ENCODE data around the gene STRAP. TPM values are rescaled to one million over a fixed set of nuclear protein-coding genes. Genes with fewer than 3 reads are reported as not detected.

STRAP gene
- total and polyA plus RNA-seq, 2 experiments from 2014 or later: 229 to 403 TPM

DNA sequence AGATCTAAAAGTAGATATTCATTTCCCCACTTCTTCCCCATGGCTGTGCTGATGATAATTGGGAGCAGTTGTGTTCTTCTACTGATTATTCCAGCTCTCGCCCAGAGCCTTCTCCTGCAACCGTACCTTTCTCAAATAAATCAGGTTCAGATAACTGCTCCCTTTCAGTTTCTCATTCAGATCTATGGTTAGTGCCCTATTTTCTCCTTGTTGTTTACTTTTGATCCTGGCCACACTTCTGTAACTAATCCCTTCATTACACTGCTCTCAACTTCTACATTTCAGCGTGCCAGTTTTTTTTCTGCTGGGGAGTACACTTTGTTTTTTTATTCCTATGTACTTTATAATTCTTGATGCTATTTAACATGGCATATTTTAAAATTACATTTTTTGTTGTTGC lies 2.8 kb upstream of the STRAP start:
- peaks cover 8% of the 10 kb centered on the region for H3F3A ChIP-seq (replicated peaks; ENCODE audit: low read depth)
- Mint-ChIP-seq H3K4me3 (no peak overlapping the region), H3K27ac (no peak overlapping the region), H3K27me3 (ENCODE audit: insufficient read depth, low read depth, poor library complexity) (peaks cover 4% of the 10 kb centered on the region), H3K9me3 (no peaks in the 10 kb centered on the region; the same call in 1 of the 3 replicates), H3K4me1 (peaks cover 28% of the 10 kb centered on the region), H3K36me3 (ENCODE audit: low read depth) (peaks cover 25% of the 10 kb centered on the region)
- H4K20me1 ChIP-seq (replicated peaks; ENCODE audit: insufficient read depth): peaks cover 14% of the 10 kb centered on the region
- H3K79me2 ChIP-seq (replicated peaks; ENCODE audit: insufficient read depth): peaks cover 20% of the 10 kb centered on the region
- H3K27me3 ChIP-seq (ENCODE audit: insufficient read depth): no peaks in the 10 kb centered on the region
- peaks cover 20% of the 10 kb centered on the region for H3K4me1 ChIP-seq (ENCODE audit: insufficient read depth)
- DNase-seq (ENCODE audit: low spot score) (no peak), ATAC-seq (no peak)
- H3K4me3 ChIP-seq: no peak overlapping the region
- TF ChIP-seq CREB1 (CRISPR knock-in tag; IDR thresholded peaks at IDR 0.05; ENCODE audit: low read depth) (no peak), EZH2phosphoT487 (IDR thresholded peaks at IDR 0.05; ENCODE audit: unreplicated experiment) (no peak), JUNB (IDR thresholded peaks at IDR 0.05; ENCODE audit: unreplicated experiment) (no peak), STAT1 (IDR thresholded peaks at IDR 0.05; ENCODE audit: unreplicated experiment) (no peak), ZNF114 (CRISPR knock-in tag; IDR thresholded peaks at IDR 0.05) (no peak)
- TF ChIP-seq, protein P1, sequence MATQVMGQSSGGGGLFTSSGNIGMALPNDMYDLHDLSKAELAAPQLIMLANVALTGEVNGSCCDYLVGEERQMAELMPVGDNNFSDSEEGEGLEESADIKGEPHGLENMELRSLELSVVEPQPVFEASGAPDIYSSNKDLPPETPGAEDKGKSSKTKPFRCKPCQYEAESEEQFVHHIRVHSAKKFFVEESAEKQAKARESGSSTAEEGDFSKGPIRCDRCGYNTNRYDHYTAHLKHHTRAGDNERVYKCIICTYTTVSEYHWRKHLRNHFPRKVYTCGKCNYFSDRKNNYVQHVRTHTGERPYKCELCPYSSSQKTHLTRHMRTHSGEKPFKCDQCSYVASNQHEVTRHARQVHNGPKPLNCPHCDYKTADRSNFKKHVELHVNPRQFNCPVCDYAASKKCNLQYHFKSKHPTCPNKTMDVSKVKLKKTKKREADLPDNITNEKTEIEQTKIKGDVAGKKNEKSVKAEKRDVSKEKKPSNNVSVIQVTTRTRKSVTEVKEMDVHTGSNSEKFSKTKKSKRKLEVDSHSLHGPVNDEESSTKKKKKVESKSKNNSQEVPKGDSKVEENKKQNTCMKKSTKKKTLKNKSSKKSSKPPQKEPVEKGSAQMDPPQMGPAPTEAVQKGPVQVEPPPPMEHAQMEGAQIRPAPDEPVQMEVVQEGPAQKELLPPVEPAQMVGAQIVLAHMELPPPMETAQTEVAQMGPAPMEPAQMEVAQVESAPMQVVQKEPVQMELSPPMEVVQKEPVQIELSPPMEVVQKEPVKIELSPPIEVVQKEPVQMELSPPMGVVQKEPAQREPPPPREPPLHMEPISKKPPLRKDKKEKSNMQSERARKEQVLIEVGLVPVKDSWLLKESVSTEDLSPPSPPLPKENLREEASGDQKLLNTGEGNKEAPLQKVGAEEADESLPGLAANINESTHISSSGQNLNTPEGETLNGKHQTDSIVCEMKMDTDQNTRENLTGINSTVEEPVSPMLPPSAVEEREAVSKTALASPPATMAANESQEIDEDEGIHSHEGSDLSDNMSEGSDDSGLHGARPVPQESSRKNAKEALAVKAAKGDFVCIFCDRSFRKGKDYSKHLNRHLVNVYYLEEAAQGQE (IDR thresholded peaks at IDR 0.05; ENCODE audit: unreplicated experiment): no peak
- TF ChIP-seq, protein P2, sequence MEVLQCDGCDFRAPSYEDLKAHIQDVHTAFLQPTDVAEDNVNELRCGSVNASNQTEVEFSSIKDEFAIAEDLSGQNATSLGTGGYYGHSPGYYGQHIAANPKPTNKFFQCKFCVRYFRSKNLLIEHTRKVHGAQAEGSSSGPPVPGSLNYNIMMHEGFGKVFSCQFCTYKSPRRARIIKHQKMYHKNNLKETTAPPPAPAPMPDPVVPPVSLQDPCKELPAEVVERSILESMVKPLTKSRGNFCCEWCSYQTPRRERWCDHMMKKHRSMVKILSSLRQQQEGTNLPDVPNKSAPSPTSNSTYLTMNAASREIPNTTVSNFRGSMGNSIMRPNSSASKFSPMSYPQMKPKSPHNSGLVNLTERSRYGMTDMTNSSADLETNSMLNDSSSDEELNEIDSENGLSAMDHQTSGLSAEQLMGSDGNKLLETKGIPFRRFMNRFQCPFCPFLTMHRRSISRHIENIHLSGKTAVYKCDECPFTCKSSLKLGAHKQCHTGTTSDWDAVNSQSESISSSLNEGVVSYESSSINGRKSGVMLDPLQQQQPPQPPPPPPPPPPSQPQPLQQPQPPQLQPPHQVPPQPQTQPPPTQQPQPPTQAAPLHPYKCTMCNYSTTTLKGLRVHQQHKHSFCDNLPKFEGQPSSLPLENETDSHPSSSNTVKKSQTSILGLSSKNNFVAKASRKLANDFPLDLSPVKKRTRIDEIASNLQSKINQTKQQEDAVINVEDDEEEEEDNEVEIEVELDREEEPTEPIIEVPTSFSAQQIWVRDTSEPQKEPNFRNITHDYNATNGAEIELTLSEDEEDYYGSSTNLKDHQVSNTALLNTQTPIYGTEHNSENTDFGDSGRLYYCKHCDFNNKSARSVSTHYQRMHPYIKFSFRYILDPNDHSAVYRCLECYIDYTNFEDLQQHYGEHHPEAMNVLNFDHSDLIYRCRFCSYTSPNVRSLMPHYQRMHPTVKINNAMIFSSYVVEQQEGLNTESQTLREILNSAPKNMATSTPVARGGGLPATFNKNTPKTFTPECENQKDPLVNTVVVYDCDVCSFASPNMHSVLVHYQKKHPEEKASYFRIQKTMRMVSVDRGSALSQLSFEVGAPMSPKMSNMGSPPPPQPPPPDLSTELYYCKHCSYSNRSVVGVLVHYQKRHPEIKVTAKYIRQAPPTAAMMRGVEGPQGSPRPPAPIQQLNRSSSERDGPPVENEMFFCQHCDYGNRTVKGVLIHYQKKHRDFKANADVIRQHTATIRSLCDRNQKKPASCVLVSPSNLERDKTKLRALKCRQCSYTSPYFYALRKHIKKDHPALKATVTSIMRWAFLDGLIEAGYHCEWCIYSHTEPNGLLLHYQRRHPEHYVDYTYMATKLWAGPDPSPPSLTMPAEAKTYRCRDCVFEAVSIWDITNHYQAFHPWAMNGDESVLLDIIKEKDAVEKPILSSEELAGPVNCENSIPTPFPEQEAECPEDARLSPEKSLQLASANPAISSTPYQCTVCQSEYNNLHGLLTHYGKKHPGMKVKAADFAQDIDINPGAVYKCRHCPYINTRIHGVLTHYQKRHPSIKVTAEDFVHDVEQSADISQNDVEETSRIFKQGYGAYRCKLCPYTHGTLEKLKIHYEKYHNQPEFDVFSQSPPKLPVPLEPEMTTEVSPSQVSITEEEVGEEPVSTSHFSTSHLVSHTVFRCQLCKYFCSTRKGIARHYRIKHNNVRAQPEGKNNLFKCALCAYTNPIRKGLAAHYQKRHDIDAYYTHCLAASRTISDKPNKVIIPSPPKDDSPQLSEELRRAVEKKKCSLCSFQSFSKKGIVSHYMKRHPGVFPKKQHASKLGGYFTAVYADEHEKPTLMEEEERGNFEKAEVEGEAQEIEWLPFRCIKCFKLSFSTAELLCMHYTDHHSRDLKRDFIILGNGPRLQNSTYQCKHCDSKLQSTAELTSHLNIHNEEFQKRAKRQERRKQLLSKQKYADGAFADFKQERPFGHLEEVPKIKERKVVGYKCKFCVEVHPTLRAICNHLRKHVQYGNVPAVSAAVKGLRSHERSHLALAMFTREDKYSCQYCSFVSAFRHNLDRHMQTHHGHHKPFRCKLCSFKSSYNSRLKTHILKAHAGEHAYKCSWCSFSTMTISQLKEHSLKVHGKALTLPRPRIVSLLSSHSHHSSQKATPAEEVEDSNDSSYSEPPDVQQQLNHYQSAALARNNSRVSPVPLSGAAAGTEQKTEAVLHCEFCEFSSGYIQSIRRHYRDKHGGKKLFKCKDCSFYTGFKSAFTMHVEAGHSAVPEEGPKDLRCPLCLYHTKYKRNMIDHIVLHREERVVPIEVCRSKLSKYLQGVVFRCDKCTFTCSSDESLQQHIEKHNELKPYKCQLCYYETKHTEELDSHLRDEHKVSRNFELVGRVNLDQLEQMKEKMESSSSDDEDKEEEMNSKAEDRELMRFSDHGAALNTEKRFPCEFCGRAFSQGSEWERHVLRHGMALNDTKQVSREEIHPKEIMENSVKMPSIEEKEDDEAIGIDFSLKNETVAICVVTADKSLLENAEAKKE (CRISPR knock-in tag; IDR thresholded peaks at IDR 0.05): no peak
- TF ChIP-seq, protein P3, sequence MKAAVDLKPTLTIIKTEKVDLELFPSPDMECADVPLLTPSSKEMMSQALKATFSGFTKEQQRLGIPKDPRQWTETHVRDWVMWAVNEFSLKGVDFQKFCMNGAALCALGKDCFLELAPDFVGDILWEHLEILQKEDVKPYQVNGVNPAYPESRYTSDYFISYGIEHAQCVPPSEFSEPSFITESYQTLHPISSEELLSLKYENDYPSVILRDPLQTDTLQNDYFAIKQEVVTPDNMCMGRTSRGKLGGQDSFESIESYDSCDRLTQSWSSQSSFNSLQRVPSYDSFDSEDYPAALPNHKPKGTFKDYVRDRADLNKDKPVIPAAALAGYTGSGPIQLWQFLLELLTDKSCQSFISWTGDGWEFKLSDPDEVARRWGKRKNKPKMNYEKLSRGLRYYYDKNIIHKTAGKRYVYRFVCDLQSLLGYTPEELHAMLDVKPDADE (IDR thresholded peaks at IDR 0.05): no peak
- H3K36me3 ChIP-seq (ENCODE audit: insufficient read depth): no peaks in the 10 kb centered on the region; the same call in 1 of the 2 replicates
- H2AFZ ChIP-seq: no peak overlapping the region
- H3K27ac ChIP-seq (ENCODE audit: low read depth): no peak overlapping the region
- no peak overlapping the region for H3K4me2 ChIP-seq
- no peaks in the 10 kb centered on the region for H3K9me2 ChIP-seq (ENCODE audit: insufficient read depth)
